PFSK-1 (cell line): ENCODE results near the gene SETDB1.

Experiments
- FOXP2 ChIP-seq: optimal IDR thresholded peaks from 2 replicates; pipeline ENCODE3; 2011; ENCODE audit warnings: borderline replicate concordance, control low read depth, inconsistent platforms; ENCODE audit not compliant: insufficient read depth; ENCODE audit errors: extremely low read length, extremely low read depth
- POLR2AphosphoS5 ChIP-seq: IDR thresholded peaks from 2 replicates; pipeline ENCODE4 v1.6.1; 2012; ENCODE audit warnings: low read depth, mild to moderate bottlenecking, control low read depth, low read length, moderate library complexity
- TF ChIP-seq, protein P1 (sequence below), 2 experiments: IDR thresholded peaks; 2 replicates each; pipeline versions ENCODE4 v1.6.1 to v1.8.0; 2011 to 2012; ENCODE audit warnings: low read depth in 2 of 2, low read length in 2 of 2, control low read depth in 1 of 2, inconsistent platforms in 1 of 2, mild to moderate bottlenecking in 1 of 2, moderate library complexity in 1 of 2; ENCODE audit not compliant: insufficient read depth in 1 of 2

DNA sequence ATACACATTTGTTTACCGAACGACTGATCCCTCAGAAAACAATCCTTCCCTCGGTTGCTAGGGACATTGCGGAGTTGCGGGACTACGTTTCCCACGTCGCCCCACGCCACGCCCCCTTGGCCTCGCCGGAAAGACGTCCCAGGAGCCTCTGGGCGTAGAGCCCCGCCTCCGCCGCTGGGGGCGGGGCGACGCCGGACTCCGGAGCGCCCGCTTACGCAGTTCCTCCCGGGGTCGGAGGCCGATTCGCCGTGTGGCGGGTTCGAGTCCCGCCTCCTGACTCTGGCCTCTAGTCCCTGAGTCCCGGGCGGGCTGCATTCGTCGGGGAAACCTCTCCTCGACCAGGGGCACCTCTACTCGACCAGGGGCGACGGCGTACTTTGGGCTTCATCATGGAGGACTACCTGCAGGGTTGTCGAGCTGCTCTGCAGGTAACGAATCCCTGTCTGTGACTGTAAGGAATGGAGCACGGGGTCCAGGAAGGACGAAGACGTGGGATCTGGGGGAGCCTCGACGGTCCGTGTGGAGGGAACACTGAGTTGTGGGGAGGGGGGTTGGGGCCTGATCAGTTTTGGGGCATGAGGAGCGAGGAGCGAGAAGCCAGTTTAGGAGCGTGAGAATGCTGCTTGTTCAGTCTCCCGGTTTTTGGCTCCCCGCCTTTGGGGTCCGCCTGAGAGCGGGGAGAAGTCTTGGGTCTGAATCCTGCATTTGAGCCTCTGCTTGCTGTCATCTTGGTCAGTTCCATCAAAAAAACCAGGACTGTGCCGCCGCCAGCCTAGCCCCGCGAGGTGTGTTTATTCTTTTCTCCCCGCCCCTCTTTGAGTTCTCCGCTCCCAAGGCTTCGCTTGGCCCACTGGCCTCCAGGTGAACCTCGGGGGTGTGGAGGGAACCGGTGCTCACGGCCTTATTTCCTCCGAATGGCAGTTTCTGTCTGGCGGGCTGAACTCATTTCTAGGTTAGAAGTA, 82.4 kb downstream of the SETDB1 start, which contains the start of gene PRUNE1:
- TF ChIP-seq POLR2AphosphoS5 = peak; percentile 58
- TF ChIP-seq, protein P1, sequence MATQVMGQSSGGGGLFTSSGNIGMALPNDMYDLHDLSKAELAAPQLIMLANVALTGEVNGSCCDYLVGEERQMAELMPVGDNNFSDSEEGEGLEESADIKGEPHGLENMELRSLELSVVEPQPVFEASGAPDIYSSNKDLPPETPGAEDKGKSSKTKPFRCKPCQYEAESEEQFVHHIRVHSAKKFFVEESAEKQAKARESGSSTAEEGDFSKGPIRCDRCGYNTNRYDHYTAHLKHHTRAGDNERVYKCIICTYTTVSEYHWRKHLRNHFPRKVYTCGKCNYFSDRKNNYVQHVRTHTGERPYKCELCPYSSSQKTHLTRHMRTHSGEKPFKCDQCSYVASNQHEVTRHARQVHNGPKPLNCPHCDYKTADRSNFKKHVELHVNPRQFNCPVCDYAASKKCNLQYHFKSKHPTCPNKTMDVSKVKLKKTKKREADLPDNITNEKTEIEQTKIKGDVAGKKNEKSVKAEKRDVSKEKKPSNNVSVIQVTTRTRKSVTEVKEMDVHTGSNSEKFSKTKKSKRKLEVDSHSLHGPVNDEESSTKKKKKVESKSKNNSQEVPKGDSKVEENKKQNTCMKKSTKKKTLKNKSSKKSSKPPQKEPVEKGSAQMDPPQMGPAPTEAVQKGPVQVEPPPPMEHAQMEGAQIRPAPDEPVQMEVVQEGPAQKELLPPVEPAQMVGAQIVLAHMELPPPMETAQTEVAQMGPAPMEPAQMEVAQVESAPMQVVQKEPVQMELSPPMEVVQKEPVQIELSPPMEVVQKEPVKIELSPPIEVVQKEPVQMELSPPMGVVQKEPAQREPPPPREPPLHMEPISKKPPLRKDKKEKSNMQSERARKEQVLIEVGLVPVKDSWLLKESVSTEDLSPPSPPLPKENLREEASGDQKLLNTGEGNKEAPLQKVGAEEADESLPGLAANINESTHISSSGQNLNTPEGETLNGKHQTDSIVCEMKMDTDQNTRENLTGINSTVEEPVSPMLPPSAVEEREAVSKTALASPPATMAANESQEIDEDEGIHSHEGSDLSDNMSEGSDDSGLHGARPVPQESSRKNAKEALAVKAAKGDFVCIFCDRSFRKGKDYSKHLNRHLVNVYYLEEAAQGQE (IDR thresholded peaks at IDR 0.05; ENCODE audit: insufficient read depth in 1 of 2, low read depth in 2 of 2, low read length in 2 of 2) = no peak
- TF ChIP-seq FOXP2 = peak; percentile 93
